ENCODE measurements around the gene THADA. TPM values are rescaled to one million over a fixed set of nuclear protein-coding genes. Genes with fewer than 3 reads are reported as not detected.
A peak's percentile ranks its signal among the peaks of the same experiment; 100 is the strongest.

Gene THADA
- total RNA-seq, 2 donors from 2014 or later = 41.1 to 54.3 TPM

DNA sequence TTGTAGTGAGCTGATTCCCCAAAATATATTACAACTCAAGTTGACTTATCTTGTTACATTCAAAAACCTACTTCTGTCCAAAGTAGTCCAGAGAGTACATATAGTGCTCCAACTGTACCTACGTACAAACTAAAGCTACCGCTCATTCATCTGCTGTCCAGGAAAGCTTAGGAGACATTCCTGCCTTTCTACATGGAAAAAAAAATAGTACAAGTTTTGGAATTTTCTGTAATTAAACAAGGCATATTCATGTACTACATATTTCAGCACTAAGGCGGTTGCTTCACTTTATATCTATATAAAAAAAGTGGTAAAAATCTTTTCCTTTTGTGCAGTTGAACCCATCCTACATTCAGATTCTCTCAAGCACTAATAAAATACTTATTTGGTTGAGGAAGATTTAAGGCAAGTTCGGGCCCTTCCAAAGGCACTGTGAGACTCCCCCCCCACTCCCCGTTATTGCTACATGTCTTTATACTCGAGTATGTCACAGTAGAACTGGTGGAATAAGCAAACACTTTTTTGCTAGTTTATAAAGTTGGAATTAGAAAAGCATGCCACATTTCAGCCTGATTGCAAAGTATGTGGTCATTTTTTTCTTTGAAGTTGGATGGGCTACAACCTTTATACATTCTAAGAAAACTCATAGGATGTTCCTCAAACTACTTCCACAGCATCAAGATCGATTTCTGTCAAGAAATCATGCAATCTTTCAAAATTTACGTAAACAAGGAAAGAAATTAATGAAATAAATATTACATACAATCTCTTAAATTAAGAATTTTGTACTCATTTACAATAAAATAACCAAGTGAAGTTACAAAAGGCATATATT, 373.1 kb downstream of the THADA start:
- TF ChIP-seq CTCF (IDR thresholded peaks at IDR 0.05) = no peak
- TF ChIP-seq POLR2A (IDR thresholded peaks at IDR 0.05) = no peak
- peak; percentile 7 for TF ChIP-seq POLR2AphosphoS5 (IDR thresholded peaks at IDR 0.05)
- no peaks in the 10 kb centered on the region for H3K27me3 ChIP-seq (replicated peaks; ENCODE audit: insufficient read depth)
- H3K36me3 ChIP-seq = peaks cover 4 to 26% of the 10 kb centered on the region in 2 donors
- H3K4me3 ChIP-seq = peak overlapping the region; percentile 86 to 87
- H3K27ac ChIP-seq = peak overlapping the region; percentile 98 to 99
- H3K9me3 ChIP-seq = no peaks in the 10 kb centered on the region
- WGBS = 3% methylated on average over 8 of the region's 8 CpGs
- intact Hi-C loops (cut with DNase I) = loop anchor here (5.0 to 10.0 kb wide), 3 partner anchors 65 to 368 kb away; no protein-coding TSS in a partner anchor
- DNase-seq (ENCODE audit: low spot score) = no peak
- H3K4me1 ChIP-seq (replicated peaks) = peaks cover 24% of the 10 kb centered on the region

- Histone ChIP-seq H3K27me3 (replicated peaks; ENCODE audit: insufficient read depth) (no peaks in the 10 kb centered on the region), H3K9me3 (no peaks in the 10 kb centered on the region), H3K27ac (peak overlapping the region; percentile 98 to 99), H3K4me1 (replicated peaks) (peaks cover 24% of the 10 kb centered on the region), H3K4me3 (peak overlapping the region; percentile 86 to 87), H3K36me3 (peaks cover 4 to 26% of the 10 kb centered on the region in 2 donors)
- intact Hi-C loops (cut with DNase I) = loop anchor here (5.0 to 10.0 kb wide), 3 partner anchors 65 to 367 kb away; no protein-coding TSS in a partner anchor
- TF ChIP-seq POLR2AphosphoS5 (IDR thresholded peaks at IDR 0.05) (peak; percentile 93), POLR2A (IDR thresholded peaks at IDR 0.05) (peak; percentile 70), CTCF (IDR thresholded peaks at IDR 0.05) (no peak)
- peak; percentile 88 for DNase-seq (ENCODE audit: low spot score)
- 0% methylated on average over 8 of the region's 8 CpGs for WGBS
These were observed 373.9 kb downstream of the THADA start for GRCh38 chr2:43221763-43222474.

GRCh38 chr2:43221124-43221762, 374.6 kb downstream of the THADA start:
- Histone ChIP-seq H3K27me3 (replicated peaks; ENCODE audit: insufficient read depth) (no peaks in the 10 kb centered on the region), H3K9me3 (no peaks in the 10 kb centered on the region), H3K4me1 (replicated peaks) (peaks cover 24% of the 10 kb centered on the region), H3K27ac (peak overlapping the region; percentile 98 to 99), H3K36me3 (peaks cover 4 to 26% of the 10 kb centered on the region in 2 donors), H3K4me3 (peak overlapping the region; percentile 86 to 87)
- intact Hi-C loops (cut with DNase I) = loop anchor here (5.0 to 10.0 kb wide), 3 partner anchors 64 to 366 kb away; no protein-coding TSS in a partner anchor
- DNase-seq (ENCODE audit: low spot score) = peak; percentile 43
- 3% methylated on average over 16 of the region's 16 CpGs for WGBS
- TF ChIP-seq POLR2A (IDR thresholded peaks at IDR 0.05) (no peak), POLR2AphosphoS5 (IDR thresholded peaks at IDR 0.05) (peak; percentile 18)

DNA sequence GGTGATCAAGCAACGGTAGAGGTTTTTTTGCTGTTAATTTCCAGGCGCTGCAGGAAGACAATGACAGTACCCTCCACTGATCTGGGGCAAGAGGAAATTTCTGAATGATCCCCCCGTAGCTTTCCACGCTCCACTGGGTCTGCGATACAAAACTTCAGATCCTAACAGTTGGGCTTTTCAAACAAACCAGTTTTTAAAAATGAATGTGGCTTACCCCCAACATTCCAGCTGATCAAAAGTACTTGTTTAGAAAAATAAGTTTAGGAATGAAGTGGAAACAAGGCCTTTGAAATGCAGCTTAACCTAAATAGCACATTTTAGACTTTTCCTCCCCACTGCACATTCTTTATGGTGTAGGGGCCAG, 375.1 kb downstream of the THADA start:
- peaks cover 24% of the 10 kb centered on the region for H3K4me1 ChIP-seq (replicated peaks)

More for the DNA sequence above, 375.1 kb downstream of the THADA start:
- Histone ChIP-seq H3K36me3 (peaks cover 4 to 25% of the 10 kb centered on the region in 2 donors), H3K4me3 (peak overlapping the region; percentile 4 to 87), H3K27me3 (replicated peaks; ENCODE audit: insufficient read depth) (no peaks in the 10 kb centered on the region), H3K9me3 (no peaks in the 10 kb centered on the region), H3K27ac (peak overlapping the region; percentile 98 to 99)
- DNase-seq (ENCODE audit: low spot score) = no peak
- 10% methylated on average over 5 of the region's 5 CpGs for WGBS
- intact Hi-C loops (cut with DNase I) = loop anchor here (5.0 to 10.0 kb wide), 3 partner anchors 63 to 366 kb away; no protein-coding TSS in a partner anchor
- TF ChIP-seq CTCF (IDR thresholded peaks at IDR 0.05) = no peak
- TF ChIP-seq POLR2A (IDR thresholded peaks at IDR 0.05) = no peak
- TF ChIP-seq POLR2AphosphoS5 (IDR thresholded peaks at IDR 0.05) = no peak
